Esophagus muscularis mucosa (tissue), 4 donors: ENCODE results near the gene BMPR1A.

Experiments used
- EP300 ChIP-seq: sonication (generic); formaldehyde crosslinking; IDR thresholded peaks from one replicate; pipeline ENCODE4 v1.6.1; 2017; ENCODE audit warnings: antibody characterized with exemption
- POLR2A ChIP-seq: fragments of 450-650 bp; IDR thresholded peaks from one replicate; pipeline ENCODE4 v1.6.1; 2017; ENCODE audit warnings: antibody characterized with exemption, moderate library complexity, mild to moderate bottlenecking, low read depth
- TF ChIP-seq, protein P1 (sequence below), 3 experiments: fragments of 200-600 bp in 2 of 3; fragments of 450-650 bp in 1 of 3; sonication (generic) in 2 of 3; IDR thresholded peaks; one replicate each; pipeline ENCODE4 v1.5.1; 2017 to 2019; ENCODE audit warnings: antibody characterized with exemption in 3 of 3, mild to moderate bottlenecking in 2 of 3, moderate library complexity in 1 of 3

DNA sequence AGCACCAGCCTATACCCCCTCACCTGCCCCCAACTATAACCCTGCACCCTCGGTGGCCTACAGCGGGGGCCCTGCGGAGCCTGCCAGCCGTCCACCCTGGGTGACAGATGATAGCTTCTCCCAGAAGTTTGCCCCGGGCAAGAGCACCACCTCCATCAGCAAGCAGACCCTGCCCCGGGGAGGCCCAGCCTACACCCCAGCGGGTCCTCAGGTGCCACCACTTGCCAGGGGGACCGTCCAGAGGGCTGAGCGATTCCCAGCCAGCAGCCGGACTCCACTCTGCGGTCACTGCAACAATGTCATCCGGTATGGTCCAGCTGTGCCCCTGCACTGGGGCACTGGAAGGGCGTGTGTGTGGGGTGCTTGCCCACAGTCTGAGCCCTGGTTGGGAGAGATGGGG, 40.0 kb upstream of the BMPR1A start:
- TF ChIP-seq, protein P1, sequence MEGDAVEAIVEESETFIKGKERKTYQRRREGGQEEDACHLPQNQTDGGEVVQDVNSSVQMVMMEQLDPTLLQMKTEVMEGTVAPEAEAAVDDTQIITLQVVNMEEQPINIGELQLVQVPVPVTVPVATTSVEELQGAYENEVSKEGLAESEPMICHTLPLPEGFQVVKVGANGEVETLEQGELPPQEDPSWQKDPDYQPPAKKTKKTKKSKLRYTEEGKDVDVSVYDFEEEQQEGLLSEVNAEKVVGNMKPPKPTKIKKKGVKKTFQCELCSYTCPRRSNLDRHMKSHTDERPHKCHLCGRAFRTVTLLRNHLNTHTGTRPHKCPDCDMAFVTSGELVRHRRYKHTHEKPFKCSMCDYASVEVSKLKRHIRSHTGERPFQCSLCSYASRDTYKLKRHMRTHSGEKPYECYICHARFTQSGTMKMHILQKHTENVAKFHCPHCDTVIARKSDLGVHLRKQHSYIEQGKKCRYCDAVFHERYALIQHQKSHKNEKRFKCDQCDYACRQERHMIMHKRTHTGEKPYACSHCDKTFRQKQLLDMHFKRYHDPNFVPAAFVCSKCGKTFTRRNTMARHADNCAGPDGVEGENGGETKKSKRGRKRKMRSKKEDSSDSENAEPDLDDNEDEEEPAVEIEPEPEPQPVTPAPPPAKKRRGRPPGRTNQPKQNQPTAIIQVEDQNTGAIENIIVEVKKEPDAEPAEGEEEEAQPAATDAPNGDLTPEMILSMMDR (IDR thresholded peaks at IDR 0.05): no peak
- no peak for TF ChIP-seq EP300
- TF ChIP-seq POLR2A: no peak
